GM12878 (cell line): ENCODE results near the gene TCOF1. TPM values are rescaled to one million over a fixed set of nuclear protein-coding genes. Genes with fewer than 3 reads are reported as not detected.
A peak's percentile ranks its signal among the peaks of the same experiment; 100 is the strongest.

ENCODE experiments used
- ATAC-seq: fragments of 200-7000 bp; cut with Tn5 transposase; 3 replicates; pipeline ENCODE4 v1.9.1; 2020; ENCODE audit warnings: mild to moderate bottlenecking, moderate library complexity
- BruUV-seq: library from RNA; stranded (reverse); fragments of 400-500 nt; replicated peaks from 2 replicates; lab custom pipeline; 2021; lab: Mats Ljungman, UMichigan
- CTCF ChIA-PET: fragments of 300-600 bp; sonication (Branson Sonifier 250); formaldehyde crosslinking; extraction: SDS; loops from one replicate; lab custom pipeline; 2021; ENCODE audit warnings: inconsistent platforms; lab: Yijun Ruan, JAX
- POLR2A ChIA-PET: fragments of 350-600 bp; formaldehyde crosslinking; extraction: SDS; loops from one replicate; lab custom pipeline; 2021; ENCODE audit warnings: inconsistent platforms; lab: Charles Lee
- RAD21 ChIA-PET: fragments of 300-600 bp; sonication (Branson Sonifier 250); formaldehyde crosslinking; loops from one replicate; lab custom pipeline; 2023; ENCODE audit warnings: antibody characterized with exemption; ENCODE audit not compliant: unreplicated experiment; lab: Charles Lee
- SMC1A ChIA-PET: fragments of 300-600 bp; sonication (Branson Sonifier 250); formaldehyde crosslinking; loops from one replicate; lab custom pipeline; 2023; ENCODE audit not compliant: unreplicated experiment, uncharacterized antibody; lab: Charles Lee
- DNase-seq: peaks from one replicate; pipeline ENCODE4 v3.0.0-alpha.2; 2011; ENCODE audit warnings: low read depth, low spot score
- FAIRE-seq: peaks from 3 replicates; lab custom pipeline; 2011; peaks lifted over from hg19 to GRCh38; lab: Jason Lieb, UNC
- H2AFZ ChIP-seq: 2 replicates; pipeline ENCODE4 v1.6.0; 2011; ENCODE audit warnings: low read depth, low read length, control low read depth; ENCODE audit not compliant: control insufficient read depth
- H3K27ac ChIP-seq: 2 replicates; pipeline ENCODE4 v1.5.1; 2011; ENCODE audit warnings: control low read depth; ENCODE audit not compliant: control insufficient read depth, insufficient read depth
- H3K27me3 ChIP-seq, 2 experiments: replicated peaks in 1 of 2; 2 replicates each; pipeline versions ENCODE4 v1.6.0 to v1.6.1; 2011; ENCODE audit warnings: low read length in 1 of 2; ENCODE audit not compliant: control insufficient read depth in 2 of 2, insufficient read depth in 2 of 2
- H3K36me3 ChIP-seq, 2 experiments: 2 replicates each; pipeline ENCODE4 v1.5.1; 2011; ENCODE audit warnings: low read length in 1 of 2; ENCODE audit not compliant: control insufficient read depth in 2 of 2, insufficient read depth in 2 of 2
- H3K4me1 ChIP-seq: 2 replicates; pipeline ENCODE4 v1.6.1; 2011; ENCODE audit warnings: mild to moderate bottlenecking, low read length, moderate library complexity, mixed read lengths; ENCODE audit not compliant: control insufficient read depth, insufficient read depth
- H3K4me2 ChIP-seq: 2 replicates; pipeline ENCODE4 v1.6.0; 2011; ENCODE audit warnings: control low read depth; ENCODE audit not compliant: control insufficient read depth, insufficient read depth
- H3K4me3 ChIP-seq: fragments of 200-600 bp; sonication (generic); 2 replicates; pipeline ENCODE4 v1.5.1; 2016
- H3K79me2 ChIP-seq: 2 replicates; pipeline ENCODE4 v1.6.0; 2011; ENCODE audit warnings: low read length; ENCODE audit not compliant: control insufficient read depth, insufficient read depth
- H3K9ac ChIP-seq: 2 replicates; pipeline ENCODE4 v1.8.0; 2011; ENCODE audit warnings: low read length, control low read depth, mixed read lengths; ENCODE audit not compliant: control insufficient read depth, insufficient read depth
- H3K9me3 ChIP-seq: replicated peaks from 3 replicates; pipeline ENCODE4 v1.5.1; 2011; ENCODE audit warnings: mild to moderate bottlenecking, low read length; ENCODE audit not compliant: control insufficient read depth, insufficient read depth
- H4K20me1 ChIP-seq: 2 replicates; pipeline ENCODE4 v1.6.0; 2011; ENCODE audit not compliant: control insufficient read depth, insufficient read depth
- PKNOX1 ChIP-seq: fragments of 450-650 bp; IDR thresholded peaks from 2 replicates; pipeline ENCODE4 v1.6.1; 2016; ENCODE audit warnings: mild to moderate bottlenecking
- WGBS: methylation state at CpG from one replicate; pipeline ENCODE4 v1.1.6; 2016; ENCODE audit warnings: low lambda C conversion rate; ENCODE audit not compliant: insufficient replicate concordance, insufficient coverage; ENCODE audit errors: missing lambda C conversion rate; 5-methylcytosine and 5-hydroxymethylcytosine counted together
- in situ Hi-C: fragments of 300-500 bp; cut with MboI; formaldehyde crosslinking; loops from 9 replicates; pipeline ENCODE4 v1.14.3; 2018; ENCODE audit warnings: mixed read lengths
- intact Hi-C: fragments of 100-400 bp; cut with micrococcal nuclease; formaldehyde crosslinking; loops from one replicate; pipeline ENCODE4 v1.14.2; 2022; ENCODE audit not compliant: unreplicated experiment
- polyA plus RNA-seq, 11 experiments: library from polyadenylated mRNA; depleted of rRNA in 4 of 11; unstranded in 6 of 11; stranded (reverse) in 5 of 11; fragments of >200 nt; fragmentation: Nextera tagmentation in 4 of 11; fragmentation: Illumina TruSeq in 1 of 11; extraction: Ambion mirVana in 4 of 11; extraction: Trizol in 1 of 11; gene quantifications; 1 replicate in 1 of 11; 2 replicates in 10 of 11; pipeline versions ENCODE4 v1.2.1 to v1.2.3, GENCODE V29; 2011 to 2016; ENCODE audit warnings: inconsistent platforms in 2 of 11, missing spikeins in 2 of 11, low read depth in 1 of 11
- total RNA-seq, 4 experiments: library from RNA; depleted of rRNA in 3 of 4; stranded (reverse); fragments of >200 nt in 3 of 4; fragmentation: Illumina TruSeq in 1 of 4; extraction: Trizol in 1 of 4; gene quantifications; 2 replicates each; pipeline versions ENCODE4 v1.2.1 to v1.2.3, GENCODE V29; 2013 to 2021
- TF ChIP-seq, protein P1 (sequence below): fragments of 450-650 bp; IDR thresholded peaks from 2 replicates; pipeline ENCODE4 v1.6.1; 2017; ENCODE audit warnings: mild to moderate bottlenecking, moderate library complexity

Gene TCOF1
- total and polyA plus RNA-seq, 10 of the 15 experiments (the other 5 are each of a cell fraction or from before 2014, with no cell fraction given), result 8.7 to 83.9 (median 38.9) TPM

DNA sequence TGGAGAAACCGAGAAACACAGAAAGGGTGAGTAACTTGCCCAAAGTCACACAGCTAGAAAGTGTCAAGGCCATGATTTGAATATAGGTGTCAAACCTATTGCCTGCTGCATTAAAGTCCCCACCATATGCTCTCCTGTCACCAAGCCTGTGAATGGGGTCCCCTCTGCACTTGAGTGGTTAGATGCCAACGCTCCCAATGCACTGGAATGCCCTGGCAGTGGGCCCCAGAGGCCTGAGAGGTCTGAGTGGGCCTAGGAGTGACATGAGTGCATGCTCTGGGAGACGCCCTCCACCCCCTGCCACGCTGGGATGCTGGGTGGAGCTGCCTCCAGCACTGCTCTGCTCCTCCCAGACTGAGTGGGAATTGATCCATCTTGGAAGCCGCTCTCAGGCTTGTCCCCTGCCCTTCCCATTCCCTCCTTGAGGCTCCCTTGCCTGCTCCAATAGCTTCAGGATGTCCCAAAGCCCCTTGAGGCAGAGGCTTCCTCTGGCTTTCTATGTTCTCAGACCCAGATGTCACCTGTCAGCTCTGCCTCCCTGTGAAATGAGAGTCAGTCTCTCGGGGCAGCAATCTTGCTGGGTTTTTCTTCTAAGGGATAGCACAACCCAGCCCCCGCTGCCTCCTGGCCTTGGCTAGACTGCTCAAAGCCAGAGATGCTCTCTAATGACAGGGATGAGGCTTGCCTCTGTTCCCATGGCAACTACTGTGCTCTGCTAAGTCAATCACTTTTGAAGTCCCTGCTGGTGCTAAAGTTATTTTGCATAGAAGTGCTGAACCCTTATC lies 48.2 kb upstream of the TCOF1 start:
- POLR2A ChIA-PET, result interaction anchor here (0.7 kb wide), 1 partner anchor 28 kb away, joined by 3 read pairs; no protein-coding TSS in a partner anchor
- Histone ChIP-seq H2AFZ (no peak overlapping the region), H3K9me3 (no peaks in the 10 kb centered on the region), H3K27ac (no peak overlapping the region), H3K79me2 (no peaks in the 10 kb centered on the region), H3K4me2 (no peak overlapping the region), H3K4me1 (no peaks in the 10 kb centered on the region), H4K20me1 (no peaks in the 10 kb centered on the region), H3K4me3 (no peak overlapping the region), H3K27me3 (peaks cover 0 to 5% of the 10 kb centered on the region in 2 experiments; a peak in 3 of 4 replicates), H3K36me3 (no peaks in the 10 kb centered on the region), H3K9ac (no peak overlapping the region)
- ATAC-seq (peak; percentile 44; the same call in 2 of the 3 replicates), FAIRE-seq (no peak), DNase-seq (no peak)
- no TSS peak for BruUV-seq
- SMC1A ChIA-PET, result no interaction called here
- in situ Hi-C loops, result no loop called here
- RAD21 ChIA-PET, result no interaction called here
- peak; percentile 47; the same call in 1 of the 2 replicates for TF ChIP-seq PKNOX1
- TF ChIP-seq, protein P1, sequence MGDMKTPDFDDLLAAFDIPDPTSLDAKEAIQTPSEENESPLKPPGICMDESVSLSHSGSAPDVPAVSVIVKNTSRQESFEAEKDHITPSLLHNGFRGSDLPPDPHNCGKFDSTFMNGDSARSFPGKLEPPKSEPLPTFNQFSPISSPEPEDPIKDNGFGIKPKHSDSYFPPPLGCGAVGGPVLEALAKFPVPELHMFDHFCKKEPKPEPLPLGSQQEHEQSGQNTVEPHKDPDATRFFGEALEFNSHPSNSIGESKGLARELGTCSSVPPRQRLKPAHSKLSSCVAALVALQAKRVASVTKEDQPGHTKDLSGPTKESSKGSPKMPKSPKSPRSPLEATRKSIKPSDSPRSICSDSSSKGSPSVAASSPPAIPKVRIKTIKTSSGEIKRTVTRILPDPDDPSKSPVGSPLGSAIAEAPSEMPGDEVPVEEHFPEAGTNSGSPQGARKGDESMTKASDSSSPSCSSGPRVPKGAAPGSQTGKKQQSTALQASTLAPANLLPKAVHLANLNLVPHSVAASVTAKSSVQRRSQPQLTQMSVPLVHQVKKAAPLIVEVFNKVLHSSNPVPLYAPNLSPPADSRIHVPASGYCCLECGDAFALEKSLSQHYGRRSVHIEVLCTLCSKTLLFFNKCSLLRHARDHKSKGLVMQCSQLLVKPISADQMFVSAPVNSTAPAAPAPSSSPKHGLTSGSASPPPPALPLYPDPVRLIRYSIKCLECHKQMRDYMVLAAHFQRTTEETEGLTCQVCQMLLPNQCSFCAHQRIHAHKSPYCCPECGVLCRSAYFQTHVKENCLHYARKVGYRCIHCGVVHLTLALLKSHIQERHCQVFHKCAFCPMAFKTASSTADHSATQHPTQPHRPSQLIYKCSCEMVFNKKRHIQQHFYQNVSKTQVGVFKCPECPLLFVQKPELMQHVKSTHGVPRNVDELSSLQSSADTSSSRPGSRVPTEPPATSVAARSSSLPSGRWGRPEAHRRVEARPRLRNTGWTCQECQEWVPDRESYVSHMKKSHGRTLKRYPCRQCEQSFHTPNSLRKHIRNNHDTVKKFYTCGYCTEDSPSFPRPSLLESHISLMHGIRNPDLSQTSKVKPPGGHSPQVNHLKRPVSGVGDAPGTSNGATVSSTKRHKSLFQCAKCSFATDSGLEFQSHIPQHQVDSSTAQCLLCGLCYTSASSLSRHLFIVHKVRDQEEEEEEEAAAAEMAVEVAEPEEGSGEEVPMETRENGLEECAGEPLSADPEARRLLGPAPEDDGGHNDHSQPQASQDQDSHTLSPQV, result no peak
- intact Hi-C loops, result no loop called here
- CTCF ChIA-PET, result interaction anchor here (0.7 to 1.8 kb wide), 3 partner anchors 10 to 28 kb away, joined by 3 to 4 read pairs (median 3); no protein-coding TSS in a partner anchor
- 1% methylated on average over 7 of the region's 7 CpGs for WGBS
